Stimulated activated CD4-positive, alpha-beta T cell treated with anti-CD3 and anti-CD28 coated beads, Interleukin-2, amount 100 ng/mL, for 24 hours (primary cell): ENCODE data around the gene KLC3.

Source experiments
- DNase-seq, 2 donors: peaks; one replicate each; pipeline ENCODE4 v3.0.0-alpha.2; 2020

The KLC3 gene

GRCh38 chr19:45380107-45380506 is 39.6 kb downstream of the KLC3 start:
- no peak for DNase-seq

DNA sequence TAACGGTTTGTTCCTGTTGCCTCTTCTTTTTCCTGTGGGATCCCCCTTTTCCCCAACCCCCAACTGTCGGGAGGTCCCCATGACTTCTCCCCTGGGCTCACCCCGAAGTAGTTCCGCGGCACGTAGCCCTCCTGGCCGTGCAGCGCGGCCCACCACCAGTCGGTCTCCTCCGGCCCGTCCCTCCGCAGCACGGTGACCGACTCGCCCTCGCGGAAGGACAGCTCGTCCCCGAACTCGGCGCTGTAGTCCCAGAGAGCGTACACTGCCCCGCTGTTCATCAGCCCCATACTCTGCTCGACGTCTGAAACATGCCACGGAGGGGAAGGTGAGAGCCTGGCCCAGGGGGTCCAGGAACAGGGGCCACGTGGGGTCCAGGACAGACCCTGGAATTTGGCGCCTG is 41.9 kb downstream of the KLC3 start:
- DNase-seq = no peak

DNA sequence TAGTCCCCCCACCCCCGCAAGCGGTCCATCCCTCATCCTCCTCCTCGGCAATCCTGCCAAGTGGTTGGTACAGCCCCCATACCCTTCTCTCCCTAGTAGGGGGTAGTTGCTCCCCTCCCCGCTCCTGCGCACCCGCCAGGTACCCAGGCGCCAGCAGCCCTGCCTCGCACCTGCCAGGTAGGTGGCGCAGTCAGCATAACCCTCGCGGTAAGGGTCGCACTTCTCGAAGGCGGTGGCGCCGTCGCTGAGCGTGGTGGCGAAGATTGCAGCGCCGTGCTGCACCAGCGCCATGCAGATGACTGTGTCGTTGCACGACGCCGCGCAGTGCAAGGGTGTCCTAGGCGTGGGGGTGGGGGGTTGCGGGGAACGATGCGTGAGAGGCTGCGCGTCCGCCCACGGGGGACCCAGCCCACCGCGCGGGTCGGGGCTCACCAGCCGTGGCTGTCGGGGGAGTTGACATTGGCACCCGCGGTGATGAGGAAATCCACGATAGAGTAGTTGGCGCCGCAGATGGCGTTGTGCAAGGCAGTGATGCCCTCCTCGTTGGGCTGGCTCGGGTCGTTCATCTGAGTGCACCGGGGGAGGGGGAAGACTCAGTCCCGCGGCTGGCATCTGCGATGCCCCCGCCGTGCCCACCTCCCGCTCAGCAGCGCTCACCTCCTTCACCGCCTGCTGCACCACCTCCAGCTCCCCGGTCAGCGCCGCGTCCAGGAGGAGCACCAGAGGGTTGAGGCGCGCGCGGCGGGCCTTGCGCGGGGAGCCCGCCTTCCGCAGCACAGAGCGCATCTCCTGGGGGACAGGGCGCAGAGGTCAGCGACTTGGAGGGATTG is 45.1 kb downstream of the KLC3 start:
- DNase-seq = no peak

DNA sequence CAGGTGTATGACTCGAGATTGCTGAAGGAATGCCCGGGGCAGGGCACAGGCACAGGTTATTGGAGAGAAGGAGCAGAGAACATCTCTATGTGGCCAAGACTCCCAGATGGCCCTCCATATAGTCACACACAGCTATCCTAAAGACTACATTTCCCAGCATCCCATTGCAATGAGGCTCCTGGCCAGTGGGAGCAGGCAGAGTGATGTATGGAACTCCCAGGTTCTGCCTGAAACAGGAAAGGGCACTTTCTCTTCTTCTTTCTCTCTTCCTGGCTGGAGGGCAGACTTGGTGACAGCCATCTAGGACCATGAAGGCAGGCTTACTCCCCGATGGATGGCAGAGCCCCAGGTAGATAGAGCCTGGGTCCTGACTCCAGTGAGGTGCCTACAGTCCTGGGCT is 50.8 kb downstream of the KLC3 start:
- DNase-seq = no peak

GRCh38 chr19:45391871-45392665 is 51.5 kb downstream of the KLC3 start:
- no peak for DNase-seq

- no peak for DNase-seq
Observed at GRCh38 chr19:45395821-45396617, 55.5 kb downstream of the KLC3 start.

GRCh38 chr19:45400192-45400591 is 59.6 kb downstream of the KLC3 start:
- DNase-seq = no peak
